Activated T-cell treated with anti-CD3 and anti-CD28 coated beads for 4 hours (primary cell): ENCODE results near the gene DYRK1A.

Experiments
- DNase-seq: peaks from one replicate; pipeline ENCODE4 v3.0.0-alpha.2; 2020

DYRK1A gene

GRCh38 chr21:37365517-37366481, 774 bp upstream of the DYRK1A start:
- DNase-seq, result peak; percentile 42

DNA sequence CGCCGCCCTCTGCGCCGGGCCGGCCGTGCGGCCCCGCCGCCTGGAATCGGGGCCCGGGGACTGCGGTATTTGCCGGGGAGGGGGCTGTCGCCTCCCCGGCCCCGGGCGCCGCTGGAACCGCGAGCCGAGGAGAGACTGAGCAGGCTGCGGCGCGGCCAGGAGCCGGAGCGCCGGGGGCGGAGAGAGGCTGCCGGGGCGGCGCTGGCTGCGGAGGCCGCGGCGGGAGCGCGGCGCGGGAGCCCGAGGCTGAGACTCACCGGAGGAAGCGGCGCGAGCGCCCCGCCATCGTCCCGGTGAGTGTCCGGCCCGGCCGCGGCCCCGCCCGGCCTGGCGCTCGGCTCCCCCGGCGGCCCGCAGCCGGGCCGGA, 746 bp downstream of the DYRK1A start:
- no peak for DNase-seq

GRCh38 chr21:37367703-37368540, 1.3 kb downstream of the DYRK1A start:
- peak; percentile 24 for DNase-seq

GRCh38 chr21:37368541-37369279, 2.1 kb downstream of the DYRK1A start:
- DNase-seq, result no peak

- DNase-seq, result no peak
Measured at GRCh38 chr21:37369307-37369854, 2.8 kb downstream of the DYRK1A start.

DNA sequence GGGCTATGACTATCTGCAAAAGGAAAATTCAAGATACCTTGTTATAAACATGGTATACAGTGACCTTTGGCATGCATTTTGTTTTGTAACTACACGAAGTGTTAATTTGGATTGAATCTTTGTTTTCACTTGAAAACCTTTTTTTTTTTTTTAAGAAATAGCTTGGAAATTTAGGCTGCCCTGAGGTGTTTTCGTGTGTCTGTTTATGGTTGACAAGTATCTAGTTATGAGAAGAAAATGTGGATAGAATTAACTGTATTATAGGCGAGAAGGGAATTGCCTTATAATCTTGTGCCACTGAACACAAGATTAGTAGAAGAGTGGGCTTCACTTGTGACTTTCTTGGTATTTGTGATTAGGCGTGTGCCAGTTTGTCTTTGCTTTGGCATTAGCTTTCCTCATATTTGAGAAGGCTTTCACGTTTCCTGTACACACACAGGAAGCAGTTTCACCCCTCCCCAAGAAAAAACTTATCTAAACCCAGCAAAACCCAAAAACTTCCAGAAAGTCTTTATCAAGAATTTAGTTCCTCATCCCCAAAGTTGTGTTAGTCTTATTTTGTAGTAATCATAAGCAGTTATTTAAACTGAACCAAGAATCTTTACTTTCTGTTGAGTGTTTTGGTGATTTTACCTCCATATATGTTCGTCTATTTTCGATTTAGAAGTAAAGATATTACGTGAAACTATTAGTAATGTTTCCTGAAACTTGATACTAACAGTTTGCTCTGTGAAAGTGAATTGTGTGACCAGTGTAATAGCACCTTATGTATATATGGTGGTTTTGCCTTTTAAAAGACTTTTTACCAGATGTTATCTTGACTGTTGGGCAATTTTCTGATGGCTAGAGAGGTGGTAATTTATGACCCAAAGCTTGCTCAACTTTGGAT, 3.8 kb downstream of the DYRK1A start:
- DNase-seq, result no peak

- no peak for DNase-seq
Measured at GRCh38 chr21:37371041-37371397, 4.4 kb downstream of the DYRK1A start.

GRCh38 chr21:37372127-37372731, 5.7 kb downstream of the DYRK1A start:
- DNase-seq, result no peak

GRCh38 chr21:37372951-37373350, 6.4 kb downstream of the DYRK1A start:
- no peak for DNase-seq

- DNase-seq, result no peak
Measured at GRCh38 chr21:37373539-37373938, 7.0 kb downstream of the DYRK1A start.

GRCh38 chr21:37374027-37374426, 7.5 kb downstream of the DYRK1A start:
- DNase-seq, result no peak

DNA sequence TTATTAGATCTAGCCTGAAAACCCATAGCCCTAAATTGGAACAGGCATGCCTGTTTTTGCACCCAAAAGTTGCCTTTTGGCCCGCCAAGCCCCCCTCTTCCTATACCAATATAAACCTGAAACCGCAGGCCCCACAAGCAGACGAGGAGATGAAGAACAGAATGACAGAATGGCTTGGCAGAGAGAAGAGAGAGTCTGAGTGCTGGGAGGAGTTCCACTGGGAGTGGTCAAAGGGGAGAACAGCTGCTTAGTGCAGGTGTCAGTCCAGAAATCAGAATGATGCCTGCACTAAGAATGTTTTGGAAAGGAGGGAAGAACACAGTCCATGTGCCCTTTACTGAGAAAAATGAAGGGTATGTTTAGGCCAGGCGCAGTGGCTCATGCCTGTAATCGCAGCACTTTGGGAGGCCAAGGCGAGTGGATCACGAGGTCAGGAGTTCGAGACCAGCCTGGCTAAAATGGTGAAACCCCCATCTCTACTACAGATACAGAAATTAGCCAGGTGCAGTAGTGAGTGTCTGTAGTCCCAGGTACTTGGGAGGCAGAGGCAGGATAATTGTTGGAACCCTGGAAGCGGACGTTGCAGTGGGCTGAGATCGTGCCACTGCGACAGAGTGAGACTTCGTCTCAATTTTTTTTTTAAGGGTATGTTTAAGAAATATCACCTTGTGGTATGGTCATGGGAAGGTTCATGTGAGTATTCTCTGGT, 9.4 kb downstream of the DYRK1A start:
- DNase-seq, result no peak

DNA sequence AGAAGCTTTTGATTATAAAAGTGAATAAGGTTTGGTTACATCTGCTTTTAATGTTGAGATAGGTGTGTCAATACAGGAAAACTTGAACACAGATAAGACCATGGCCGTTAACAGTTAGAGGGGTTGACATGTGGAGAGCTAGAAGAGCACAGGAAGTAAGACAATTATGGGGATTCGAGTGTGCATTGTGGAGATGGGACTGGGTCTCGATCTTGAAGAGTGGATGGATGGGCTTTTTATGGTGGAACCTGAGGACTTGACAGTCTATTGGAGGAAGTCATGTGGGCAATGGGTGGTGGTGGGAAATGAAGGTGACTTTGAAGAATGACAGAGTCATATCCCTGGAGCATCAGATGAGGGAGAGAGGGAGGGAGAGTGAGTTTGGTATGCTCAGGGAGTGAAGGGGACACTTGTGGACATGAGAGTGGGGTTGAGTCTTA, 12.1 kb downstream of the DYRK1A start:
- DNase-seq, result no peak

GRCh38 chr21:37380349-37381323, 14.1 kb downstream of the DYRK1A start:
- DNase-seq, result no peak

- DNase-seq, result no peak
Measured at GRCh38 chr21:37381883-37382585, 15.5 kb downstream of the DYRK1A start.

GRCh38 chr21:37383086-37383485, 16.5 kb downstream of the DYRK1A start:
- DNase-seq, result no peak

- no peak for DNase-seq
Measured at GRCh38 chr21:37383784-37384311, 17.3 kb downstream of the DYRK1A start.

DNA sequence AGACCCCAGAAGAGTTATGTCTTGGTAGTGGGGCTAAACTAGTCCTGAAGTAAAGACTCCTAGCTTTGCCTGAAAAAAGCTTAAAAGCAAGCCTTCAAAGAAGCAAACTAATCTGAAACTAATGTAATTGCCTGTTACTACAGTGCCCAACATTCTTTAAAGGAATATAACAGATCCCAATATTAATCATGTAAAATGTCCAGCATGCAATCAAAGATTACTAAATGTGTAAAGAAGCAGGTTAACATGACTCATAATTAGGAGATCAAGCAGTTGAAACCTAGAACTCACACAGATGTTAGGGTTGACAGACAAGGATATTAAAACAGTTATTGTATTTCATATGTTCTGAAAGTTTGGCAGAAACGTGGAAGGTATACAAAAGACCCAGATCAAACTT, 17.8 kb downstream of the DYRK1A start:
- DNase-seq, result no peak
